GM18511 (cell line): Measurements from ENCODE around the gene RCL1.
A peak's percentile ranks its signal among the peaks of the same experiment; 100 is the strongest.
"Not testable (repeated sequence)": the region's sequence is repeated elsewhere in the genome, so short reads cannot be mapped to it uniquely, and the experiment has no call there.

Experiments used
- ATAC-seq: cut with Tn5 transposase; IDR thresholded peaks from one replicate; pipeline ENCODE4 v1.9.1; 2021; ENCODE audit warnings: mild to moderate bottlenecking, moderate library complexity; ENCODE audit not compliant: unreplicated experiment

Gene RCL1

DNA sequence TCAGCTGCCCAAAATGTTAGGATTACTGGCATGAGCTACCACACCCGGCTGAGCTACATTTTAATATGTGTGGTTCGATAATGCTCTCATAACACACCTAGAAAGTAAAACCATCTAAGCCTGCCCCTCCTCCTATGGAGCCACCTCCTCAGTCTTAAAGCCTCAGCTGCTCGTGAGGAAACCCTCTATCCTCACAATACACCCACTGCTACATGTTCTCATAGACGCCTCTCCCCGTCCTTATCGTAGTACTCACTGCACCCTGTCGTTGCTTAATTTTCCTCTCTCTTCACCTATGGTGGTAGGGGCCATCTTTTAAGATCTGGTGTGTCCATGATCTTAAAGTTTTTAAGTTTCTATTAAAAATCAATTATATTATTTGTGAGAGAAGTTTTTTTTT lies 72.9 kb downstream of the RCL1 start:
- no peak for ATAC-seq

DNA sequence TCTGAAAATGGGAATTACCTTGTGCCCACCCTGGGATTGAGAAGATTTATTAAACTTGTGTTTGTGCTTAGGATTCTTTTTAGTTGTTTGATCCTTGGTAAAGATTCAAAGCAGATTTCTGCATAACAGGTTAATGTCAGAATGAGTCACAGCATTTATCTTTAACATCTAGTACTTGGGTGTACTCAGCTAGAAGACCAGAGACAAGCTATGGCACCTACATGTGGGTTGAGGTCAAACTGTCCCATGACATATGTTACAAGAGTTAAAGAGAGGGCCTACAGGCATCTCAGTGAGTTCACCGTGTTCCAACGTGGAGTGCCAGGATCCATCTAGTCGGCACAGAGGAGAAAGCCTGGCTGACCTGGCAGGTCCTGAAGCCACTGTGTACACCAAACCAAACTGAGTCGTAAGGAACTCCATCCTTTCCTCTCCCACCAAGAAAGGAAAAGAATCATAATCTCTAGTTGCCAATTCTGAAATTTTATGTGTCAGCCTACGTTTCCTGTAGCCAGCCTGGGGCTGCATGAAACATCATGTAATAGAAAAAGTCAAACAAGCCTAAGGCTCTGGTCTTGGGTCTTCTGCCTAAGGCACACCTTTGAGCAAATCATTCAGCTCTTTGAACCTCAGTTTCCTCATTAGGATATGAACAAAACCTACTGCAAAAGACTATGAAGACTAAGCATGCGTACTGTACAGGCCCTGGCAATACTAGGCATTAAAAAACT lies 73.7 kb downstream of the RCL1 start:
- ATAC-seq, result no peak

DNA sequence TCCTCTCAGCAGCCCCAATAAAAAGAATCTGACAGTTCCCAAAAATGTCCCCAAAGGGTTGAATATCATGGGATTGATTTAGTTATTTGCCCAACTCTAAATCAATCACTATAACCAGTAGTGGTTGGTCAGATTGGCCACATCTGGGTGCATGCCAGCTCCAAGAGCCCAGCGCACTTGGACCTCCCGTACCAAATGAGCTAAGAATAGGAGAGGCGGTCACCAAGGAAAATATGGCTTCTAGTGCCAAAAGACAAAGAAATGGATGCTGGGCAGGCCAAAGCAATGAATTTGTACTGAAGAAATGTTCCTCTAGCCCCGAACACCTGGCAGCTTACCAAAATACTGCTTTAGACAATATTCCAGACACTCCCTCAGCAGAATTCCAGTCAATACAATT lies 80.3 kb downstream of the RCL1 start:
- no peak for ATAC-seq

DNA sequence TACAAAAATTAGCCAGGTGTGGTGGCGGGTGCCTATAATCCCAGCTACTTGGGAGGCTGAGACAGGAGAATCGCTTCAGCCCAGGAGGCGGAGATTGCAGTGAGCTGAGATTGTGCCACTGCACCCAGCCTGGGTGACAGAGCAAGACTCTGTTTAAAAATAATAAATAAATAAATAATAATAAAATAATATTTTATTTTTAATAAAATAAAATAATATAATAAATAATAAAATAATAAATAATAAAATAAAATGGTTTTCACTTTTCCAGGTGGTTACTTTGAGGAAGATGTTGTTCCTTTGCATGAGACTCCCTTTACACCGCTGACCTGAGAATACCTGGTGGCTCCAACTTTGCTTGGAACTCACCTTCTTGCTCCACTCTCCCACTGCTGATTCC lies 82.8 kb downstream of the RCL1 start:
- ATAC-seq, result no peak

DNA sequence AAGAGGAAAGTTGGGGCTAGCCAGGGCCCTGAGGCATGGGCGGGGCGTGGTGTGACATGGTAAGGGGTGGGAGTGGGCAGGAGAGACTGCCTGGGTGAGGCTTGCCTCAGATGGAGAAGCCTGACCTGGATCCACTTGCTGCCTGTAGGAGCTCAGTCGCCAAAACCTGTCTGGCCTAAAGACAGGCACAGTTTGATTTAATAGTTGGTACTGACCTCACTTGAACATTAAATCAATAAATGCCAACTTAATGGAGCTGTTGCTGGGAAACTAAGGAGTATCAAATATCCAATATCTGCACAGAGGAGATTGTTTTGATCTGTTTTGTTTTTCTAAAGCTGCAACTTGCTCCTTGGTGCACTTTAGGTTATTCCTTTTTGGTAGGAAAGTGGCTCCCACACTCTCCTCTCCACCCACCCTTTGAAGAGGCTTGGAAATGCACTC lies 86.4 kb downstream of the RCL1 start:
- ATAC-seq, result no peak

DNA sequence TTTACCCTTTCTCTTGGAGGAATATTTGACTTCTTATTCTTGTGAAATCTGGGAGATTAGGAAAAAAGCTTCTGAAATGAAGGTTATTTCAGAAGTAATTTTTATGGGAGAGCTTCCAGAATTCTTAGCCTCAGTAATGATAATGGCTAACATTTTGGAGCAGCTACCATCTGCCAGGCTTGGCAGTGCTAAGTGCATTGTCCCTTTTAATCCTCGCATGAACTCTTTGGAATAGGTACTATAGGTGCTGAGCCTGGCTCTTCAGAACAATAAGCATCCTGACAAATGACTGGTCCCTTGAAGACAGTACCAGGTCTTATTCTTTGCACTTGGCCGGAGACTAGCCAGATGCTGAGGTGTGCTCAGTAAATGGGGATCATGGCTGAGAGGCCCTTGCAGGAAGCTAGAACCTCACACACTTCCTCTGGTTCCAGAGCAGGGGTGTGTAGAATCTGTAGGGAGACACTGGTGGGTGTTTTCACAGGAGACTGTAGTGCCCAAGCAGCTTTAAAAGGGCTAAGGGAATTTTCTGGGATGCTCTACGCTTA lies 90.7 kb downstream of the RCL1 start:
- no peak for ATAC-seq

DNA sequence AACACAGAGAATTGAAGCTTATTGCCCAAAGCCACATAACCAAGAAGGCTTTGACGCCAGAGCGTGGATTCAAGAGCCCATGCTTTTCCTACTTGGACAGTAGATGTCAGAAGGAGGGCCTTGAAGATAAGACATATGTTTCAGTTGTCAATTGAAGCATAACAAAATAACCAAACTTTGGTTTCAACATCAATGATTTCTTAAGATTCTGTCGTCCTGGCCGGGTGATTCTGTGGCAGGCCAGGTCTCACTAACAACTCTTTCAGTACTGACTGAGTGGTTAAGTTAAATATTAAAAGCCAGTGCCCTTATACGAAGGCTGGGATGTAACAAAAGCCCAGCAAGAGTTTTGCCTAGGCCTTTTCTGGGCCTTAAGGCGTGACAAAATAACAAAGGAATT lies 94.0 kb downstream of the RCL1 start:
- peak; percentile 99 for ATAC-seq

DNA sequence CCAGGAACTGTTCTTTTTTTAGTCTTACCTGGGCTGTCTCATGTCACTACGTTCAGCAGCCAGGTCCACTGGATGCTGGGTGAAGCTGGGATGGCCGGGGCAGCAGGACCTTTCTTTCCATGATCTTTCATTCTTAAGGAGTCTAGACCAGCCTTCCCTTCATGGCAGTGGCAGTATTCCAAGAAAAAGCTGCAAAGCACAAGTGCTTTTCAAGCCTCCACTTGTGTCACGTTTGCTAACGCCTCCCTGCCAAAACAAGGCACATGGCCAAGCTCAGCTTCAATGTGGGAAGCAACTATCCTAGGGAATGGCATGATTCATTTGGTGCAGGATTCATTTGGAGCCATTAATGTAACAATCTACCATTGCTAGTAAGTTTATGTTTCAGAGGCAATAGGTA lies 94.8 kb downstream of the RCL1 start:
- ATAC-seq, result no peak

DNA sequence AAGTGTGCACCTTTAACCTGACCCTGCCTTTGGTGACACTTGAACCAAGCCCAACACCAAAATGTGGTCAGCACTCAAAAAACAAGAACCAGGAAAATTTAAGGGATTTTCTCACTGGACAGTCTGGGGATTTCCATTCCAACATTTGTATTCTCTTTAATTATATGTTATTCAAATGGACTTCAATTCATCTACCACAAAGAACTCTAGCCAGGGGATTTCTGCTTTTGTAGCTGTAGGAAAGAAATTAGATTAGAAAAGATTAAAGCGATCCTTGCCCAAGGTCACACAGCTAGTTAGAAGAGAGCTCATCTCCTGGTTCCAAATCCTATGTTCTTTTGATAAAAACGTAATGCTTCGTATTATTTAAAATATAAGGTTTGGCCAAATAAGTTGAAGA lies 97.5 kb downstream of the RCL1 start:
- no peak for ATAC-seq

DNA sequence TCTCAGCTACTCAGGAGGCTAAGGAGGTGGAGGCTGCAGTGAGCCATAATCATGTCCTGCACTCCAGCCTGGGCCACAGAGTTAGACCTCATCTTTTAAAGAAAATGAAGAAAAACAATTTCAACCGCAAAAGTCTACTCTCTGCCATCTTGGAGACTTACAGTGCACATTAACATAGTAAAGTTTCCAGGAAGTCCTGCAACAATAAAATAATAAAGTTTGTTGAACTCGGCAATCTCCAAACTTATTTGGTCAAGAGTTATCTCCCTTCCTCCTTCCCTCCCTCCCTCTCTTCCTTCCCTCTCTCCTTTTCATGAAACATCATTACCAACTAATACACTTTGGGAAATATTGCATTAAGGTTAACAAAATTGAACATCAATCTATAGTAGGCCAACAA lies 98.2 kb downstream of the RCL1 start:
- no peak for ATAC-seq

DNA sequence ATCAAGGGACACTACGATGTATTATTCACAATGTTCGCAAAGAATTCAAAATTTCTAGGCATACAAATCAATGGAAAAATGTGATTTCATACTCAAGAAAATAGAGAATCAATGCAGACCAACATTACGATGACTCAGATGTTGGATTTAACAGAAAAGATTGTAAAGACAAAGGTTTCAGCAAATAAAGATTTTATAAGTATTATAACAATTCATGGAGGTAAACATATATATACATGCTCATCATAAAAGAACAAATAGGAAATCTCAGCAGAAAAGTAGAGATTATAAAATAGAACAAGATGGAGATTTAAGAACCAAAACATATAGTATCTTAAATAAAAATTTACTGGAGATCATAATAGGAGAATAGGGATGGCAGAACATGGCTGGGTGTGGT lies 98.9 kb downstream of the RCL1 start:
- ATAC-seq, result no peak

DNA sequence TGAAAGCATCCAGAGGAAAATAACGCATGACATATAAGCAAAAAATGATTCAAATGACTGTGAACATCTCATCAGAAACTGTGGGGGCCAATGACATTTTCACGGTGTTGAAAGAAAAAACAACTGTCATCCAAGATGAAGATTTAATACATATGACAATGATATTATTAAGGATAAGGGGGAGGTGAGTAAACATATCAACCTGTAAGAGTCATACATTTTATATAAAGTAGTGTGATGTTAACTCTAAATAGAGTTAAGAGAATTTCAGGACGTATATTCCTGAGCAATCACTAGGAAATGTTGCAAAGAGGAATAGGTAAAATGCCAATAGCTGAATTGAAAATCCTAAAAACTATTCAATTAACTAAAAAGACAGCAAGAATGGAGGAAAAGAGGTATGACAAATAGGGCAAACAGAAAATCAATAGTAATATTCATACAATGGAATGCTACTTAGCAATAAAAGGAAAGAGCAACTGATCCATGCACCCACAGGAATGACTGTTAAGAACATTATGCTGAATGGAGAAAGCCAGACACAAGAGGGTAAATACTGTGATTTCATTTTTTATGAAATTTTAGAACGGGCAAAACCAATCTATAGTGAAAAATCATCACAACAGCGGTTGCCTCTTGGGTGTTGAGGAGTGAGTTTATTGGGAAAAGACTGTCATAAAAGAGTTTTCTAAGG lies 99.9 kb downstream of the RCL1 start:
- ATAC-seq, result no peak

DNA sequence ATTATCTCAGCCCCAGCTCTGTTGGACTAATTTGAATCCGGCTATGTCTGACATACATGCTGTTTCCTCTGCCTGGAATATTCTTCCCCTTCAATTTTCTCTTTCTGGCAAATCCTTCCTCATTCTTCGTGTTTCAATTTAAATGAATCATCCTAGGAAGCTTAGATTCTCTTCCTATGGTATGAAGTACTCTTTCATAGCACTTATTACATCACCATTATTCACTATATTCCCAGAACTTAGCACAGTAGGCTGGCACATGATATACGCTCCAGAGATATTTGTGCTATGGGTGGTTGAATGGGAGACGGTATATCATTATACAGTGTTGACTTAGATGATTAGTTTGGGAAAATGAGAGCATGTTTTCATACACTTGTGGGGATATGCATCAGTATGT lies 101.3 kb downstream of the RCL1 start:
- no peak for ATAC-seq

DNA sequence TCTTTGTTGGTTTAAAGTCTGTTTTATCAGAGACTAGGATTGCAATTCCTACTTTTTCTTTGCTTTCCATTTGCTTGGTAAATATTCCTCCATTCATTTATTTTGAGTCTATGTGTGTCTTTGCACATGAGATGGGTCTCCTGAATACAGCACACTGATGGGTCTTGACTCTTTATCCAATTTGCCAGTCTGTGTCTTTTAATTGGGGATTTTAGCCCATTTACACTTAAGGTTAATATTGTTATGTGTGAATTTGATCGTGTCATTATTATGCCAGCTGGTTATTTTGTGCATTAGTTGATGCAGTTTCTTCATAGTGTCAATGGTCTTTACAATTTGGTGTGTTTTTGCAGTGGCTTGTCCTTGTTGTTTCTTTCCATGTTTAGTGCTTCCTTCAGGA lies 107.1 kb downstream of the RCL1 start:
- not testable (repeated sequence) for ATAC-seq

DNA sequence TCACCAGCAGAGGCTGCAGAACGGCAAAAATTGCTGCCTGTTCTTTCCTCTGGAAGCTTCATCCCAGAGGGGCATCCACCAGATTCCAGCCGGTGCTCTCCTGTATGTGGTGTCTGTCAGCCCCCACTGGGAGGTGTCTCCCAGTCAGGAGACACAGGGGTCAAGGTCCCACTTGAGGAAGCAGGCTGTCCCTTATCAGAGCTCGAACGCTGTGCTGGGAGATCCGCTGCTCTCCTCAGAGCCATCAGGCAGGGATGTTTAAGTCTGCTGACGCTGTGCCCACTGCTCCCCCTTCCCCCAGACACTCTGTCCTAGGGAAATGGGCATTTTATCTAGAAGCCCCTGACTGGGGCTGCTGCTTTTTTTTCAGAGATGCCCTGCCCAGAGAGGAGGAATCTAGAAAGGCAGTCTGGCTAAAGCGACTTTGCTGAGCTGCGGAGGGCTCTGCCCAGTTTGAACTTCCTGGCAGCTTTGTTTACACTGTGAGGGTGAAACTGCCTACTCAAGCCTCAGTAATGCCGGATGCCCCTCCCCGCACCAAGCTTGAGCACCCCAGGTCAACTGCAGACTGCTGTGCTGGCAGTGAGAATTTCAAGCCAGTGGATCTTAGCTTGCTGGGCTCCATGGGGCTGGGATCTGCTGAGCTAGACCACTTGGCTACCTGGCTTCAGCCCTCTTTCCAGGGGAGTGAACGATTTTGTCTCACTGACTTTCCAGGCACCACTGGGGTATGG lies 108.8 kb downstream of the RCL1 start:
- ATAC-seq, result peak; percentile 77

DNA sequence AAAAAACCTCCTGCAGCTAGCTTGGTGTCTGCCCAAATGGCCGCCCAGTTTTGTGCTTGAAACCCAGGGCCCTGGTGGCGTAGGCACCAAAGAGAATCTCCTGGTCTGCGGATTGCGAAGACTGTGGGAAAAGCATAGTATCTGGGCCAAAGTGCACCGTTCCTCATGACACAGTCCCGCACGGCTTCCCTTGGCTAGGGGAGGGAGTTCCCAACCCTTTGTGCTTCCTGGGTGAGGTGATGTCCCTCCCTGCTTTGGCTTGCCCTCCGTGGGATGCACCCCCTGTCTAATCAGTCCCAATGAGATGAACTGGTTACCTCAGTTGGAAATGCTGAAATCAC lies 109.4 kb downstream of the RCL1 start:
- no peak for ATAC-seq

DNA sequence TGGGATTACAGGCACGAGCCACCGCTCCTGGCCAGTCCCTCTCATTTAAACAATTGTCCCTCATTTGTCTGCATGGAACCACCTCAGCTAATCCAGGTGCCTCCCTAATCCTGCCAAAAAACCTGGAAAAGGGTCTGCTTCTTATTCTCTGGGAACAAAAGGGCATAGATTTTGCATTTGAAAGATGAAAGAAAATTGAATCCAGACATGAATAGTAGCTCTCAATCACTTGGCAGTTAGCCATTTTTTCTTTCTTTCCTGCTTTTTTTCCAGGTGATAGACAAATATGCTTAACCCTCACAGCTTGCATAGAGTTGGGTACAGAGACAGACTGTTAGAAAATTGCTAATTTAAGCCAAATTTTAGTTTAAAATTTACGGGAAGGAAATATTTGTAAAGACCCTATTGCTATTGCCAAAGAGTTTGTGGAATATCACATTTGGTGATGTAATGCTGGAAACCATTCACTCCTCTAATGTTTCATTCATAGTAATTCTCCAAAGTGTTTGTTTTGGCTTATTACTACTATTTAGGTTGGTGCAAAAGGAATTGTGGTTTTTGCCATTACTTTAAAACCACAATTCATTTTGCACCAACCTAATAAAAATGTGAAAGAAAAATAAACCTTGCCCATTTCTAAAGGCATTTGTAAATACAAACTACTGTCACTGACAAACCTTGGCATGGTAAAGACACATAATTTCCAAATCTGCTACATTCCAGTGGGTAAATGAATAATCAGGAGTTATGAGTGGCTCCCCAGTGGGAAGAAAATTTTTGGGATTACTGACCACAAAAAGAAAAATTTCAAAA lies 111.8 kb downstream of the RCL1 start:
- ATAC-seq, result no peak

DNA sequence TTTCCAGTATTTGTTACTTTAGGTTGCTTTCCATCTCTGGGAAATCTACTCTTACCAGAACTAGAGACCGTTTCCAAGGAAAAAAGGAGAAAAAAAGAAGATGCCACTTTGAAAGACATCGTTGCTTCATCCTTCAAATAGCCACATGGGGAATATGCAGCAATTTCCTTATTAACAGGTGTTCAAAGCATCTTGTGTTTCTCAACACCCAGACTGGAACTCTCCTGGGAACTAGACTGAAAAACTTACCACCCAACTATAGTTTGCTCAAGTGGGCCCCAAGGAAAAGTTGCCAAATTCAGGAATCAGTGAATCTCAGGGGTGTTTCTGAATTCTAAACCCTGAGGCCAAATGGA lies 112.4 kb downstream of the RCL1 start:
- no peak for ATAC-seq
